ENCODE data around the gene WNT9B. TPM values are rescaled to one million over a fixed set of nuclear protein-coding genes. Genes with fewer than 3 reads are reported as not detected.

The WNT9B gene
- polyA plus RNA-seq, 4 donors = 7.3 to 13.8 (median 10.9) TPM

DNA sequence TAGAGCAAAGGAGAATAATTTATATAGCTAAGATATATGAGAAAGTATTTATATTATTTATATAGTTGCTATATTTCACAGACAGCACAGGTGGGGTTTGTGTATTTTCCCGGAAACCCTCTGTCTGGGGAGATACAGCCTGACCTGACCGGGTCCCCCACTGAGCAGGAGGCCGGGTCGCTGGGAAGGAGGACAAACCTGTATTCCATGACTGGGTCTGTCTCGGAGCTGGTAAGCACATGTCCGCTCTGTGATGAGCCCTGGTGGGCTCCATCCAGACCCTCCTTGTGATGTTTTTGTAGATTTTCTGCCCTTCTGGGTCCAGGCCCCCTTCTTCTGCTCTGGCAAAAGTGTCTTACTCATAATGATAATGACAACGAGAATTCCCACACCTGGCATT, 27.7 kb downstream of the WNT9B start:
- no peak for DNase-seq (ENCODE audit: low read depth in 4 of 4, low spot score in 3 of 4)

DNA sequence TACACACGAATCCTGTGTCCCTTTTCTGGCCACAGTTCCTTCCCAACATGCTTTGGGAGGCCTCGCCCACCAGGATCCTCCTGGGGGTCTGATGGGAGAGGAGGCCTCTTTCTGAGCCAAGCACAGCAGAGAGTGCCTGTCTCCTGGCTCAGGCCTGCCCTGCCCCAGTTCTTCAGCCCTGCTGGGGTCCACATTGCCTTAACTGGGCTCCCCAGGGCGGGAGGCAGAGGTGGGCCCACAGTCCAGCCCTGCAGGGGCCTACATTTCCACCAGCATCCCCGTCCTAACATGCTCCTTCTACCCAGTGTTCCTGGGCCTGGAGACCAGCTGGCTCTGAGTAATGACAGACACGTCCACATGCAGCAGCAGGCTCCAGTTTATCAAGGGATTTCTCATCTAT, 29.6 kb downstream of the WNT9B start:
- DNase-seq (ENCODE audit: low read depth in 4 of 4, low spot score in 3 of 4) = no peak

DNA sequence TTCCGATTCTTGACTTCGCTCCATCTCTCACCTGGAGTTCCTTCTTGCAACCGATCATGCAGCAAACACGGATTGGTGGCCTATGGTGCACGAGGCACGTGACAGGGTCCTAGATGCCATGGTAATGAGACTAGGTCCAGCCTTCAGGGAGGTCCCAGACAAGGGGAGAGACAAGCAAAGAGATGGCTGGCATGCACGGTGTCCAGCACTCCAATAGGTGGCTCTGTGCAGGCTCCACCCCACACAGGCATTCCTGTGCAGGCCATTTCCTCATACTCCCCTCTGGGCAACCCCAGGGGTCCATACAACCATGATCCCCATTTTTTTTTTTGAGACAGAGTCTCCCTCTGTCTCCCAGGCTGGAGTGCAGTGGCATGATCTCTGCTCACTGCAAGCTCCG, 31.3 kb downstream of the WNT9B start:
- no peak for DNase-seq (ENCODE audit: low read depth in 4 of 4, low spot score in 3 of 4)

DNA sequence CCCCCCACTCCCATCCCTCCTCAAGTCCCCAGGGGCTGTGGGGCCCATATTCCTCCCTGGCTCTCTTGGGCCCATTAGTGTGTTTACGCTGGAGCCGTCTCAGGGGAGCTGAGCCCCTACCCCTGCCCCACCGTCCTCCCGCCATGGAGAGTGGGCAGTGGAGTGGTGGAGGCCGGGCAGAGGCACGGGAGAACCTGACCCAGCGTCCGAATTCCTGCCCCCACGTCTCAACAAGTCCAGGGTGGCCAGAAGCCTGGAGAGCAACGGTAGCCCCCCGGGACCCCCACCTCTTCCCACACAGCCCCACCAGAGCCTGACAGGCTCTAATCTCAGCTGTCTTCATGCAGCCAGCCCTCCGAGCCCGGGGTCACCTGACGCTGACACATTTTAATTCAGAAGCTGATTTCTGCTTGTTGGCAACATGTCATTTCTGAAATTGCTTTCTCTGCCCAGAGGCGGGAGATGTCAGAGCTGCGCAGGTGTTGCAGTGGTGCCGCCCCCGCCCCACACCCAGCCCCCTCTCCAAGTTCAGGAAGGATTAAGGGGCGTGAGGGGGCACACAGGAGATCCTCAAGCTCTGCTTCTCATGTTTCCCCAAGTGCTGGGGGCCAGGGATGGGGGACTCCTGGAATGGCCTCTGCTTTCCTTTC, 32.6 kb downstream of the WNT9B start:
- no peak for DNase-seq (ENCODE audit: low read depth in 4 of 4, low spot score in 3 of 4)

DNA sequence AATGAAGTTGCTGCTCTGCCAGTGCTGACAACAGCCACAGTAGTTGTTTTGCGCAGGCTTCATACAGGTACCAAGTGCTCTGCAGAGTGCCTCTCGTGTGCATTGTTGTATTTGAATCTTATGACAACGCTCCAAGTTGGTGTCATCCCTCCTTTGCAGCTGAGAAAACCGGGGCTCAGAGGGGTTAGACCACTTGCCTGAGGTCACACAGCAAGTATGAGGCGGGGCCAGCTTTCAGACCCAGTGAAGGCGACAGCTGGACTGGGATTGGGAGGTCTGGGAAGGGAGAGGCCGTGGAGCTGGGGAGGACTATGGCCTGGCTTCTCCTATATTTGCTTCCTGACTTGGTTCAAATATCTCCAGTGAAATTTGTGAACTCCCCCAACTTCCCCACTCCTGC, 33.2 kb downstream of the WNT9B start:
- no peak for DNase-seq (ENCODE audit: low read depth in 4 of 4, low spot score in 3 of 4)

DNA sequence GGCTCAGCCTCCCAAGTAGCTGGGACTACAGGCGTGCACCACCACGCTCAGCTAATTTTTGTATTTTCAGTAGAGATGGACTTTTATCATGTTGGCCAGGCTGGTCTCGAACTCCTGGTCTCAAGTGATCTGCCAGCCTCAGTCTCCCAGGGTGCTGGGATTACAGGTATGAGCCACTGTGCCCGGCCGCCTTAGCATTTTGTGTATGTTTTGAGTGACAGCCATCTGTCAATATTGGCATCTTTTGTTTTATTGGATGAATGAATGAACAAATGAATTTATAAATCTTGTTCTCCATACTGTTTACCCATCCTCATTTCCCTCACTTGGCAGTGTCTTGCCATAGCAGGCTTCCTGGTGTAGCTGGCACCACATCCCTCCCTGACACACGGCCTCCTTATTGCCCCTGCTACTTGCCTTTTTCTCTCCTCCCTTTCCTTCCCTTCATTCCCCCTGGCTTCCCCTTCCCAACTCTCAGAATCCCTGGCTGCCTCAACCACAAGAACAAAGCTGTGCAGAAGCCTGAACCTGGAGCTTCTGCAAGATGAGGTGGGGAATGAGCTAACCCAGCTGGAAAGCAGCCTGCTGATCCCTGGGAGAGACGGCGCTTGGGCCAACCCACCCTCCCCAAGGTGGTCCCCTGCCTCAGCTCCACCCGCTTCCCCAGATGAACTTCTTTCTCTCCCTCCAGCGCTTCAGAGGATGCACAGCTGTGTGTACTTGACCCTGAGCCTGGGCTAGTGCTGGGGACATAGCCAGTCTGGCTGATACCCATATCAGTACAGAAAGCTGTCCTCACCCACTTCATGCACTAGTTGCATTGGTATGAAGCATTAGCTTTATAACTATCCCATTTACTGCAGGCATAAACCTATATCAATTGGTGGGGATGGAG, 34.3 kb downstream of the WNT9B start:
- DNase-seq (ENCODE audit: low read depth in 4 of 4, low spot score in 3 of 4) = no peak

DNA sequence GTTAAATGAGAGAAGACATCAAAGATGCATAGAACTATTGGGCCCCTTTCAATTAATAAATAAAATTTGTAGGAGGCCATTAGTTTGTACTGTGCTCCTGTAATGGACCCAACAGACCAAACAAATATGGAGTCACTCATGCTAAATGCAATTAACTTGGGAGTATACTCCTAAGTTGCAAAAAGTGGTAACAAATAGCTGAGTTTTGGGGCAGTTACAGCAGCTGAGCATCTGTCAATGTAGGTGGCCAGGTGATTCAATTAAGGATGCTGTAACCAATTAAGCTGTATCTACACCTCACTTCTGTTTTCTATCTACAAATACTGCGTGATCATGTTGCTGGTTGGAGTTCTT, 34.9 kb downstream of the WNT9B start:
- DNase-seq (ENCODE audit: low read depth in 4 of 4, low spot score in 3 of 4) = no peak

DNA sequence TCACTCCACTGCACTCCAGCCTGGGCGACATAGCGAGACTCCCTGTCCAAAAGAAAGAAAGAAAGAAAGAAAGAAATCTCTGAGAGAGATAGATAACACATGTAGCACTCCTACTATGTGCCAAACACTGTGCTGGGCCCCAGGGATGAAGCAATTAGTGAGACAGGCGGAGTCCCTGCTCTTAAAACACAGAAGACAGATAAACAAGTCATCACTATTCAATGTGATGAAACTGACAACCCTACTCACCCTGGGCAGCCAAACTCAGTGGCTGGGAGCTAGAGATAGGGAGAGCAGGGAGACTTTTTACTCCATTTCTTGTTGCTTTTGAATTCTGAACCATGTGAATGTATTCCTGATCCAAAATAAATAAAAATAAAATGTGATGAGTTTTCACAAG, 36.3 kb downstream of the WNT9B start:
- no peak for DNase-seq (ENCODE audit: low read depth in 4 of 4, low spot score in 3 of 4)

DNA sequence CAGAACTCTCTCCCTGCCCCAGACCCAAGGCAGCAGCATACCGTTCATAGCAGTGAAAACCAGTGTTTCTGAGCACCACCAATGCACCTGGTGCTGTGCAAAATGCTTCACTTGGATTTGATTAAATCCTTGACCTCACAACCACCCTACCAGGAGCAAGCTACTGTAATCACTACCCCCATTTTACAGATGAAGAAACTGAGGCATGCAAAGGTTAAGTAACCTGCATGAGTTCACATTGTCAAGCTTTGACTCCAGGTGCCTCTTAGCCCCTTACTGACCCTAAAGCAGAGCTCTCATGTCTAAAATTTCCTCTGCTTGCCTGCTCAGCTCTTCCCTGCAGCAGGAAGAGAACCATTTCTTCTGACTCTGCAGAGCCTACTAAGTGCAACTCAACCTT, 37.3 kb downstream of the WNT9B start:
- DNase-seq (ENCODE audit: low read depth in 4 of 4, low spot score in 3 of 4) = no peak

DNA sequence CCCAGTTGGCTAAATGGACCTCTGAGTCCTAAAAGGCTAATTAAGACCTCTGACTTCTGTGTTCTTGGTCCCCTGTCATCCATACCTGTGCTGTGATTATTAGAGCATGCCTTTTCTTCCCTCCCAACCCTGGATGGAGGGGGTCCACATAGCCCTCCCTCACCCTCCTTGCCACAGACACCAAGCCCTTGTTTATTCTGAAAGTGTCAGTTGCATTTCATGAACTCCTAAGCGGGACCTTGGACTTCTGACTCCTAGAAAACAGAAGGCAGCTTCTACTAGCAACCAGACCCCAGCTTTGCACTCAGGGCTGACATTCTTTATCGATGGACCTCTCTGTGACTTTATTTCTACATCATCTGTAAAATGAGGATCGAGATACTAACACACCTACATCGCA, 38.1 kb downstream of the WNT9B start:
- no peak for DNase-seq (ENCODE audit: low read depth in 4 of 4, low spot score in 3 of 4)

DNA sequence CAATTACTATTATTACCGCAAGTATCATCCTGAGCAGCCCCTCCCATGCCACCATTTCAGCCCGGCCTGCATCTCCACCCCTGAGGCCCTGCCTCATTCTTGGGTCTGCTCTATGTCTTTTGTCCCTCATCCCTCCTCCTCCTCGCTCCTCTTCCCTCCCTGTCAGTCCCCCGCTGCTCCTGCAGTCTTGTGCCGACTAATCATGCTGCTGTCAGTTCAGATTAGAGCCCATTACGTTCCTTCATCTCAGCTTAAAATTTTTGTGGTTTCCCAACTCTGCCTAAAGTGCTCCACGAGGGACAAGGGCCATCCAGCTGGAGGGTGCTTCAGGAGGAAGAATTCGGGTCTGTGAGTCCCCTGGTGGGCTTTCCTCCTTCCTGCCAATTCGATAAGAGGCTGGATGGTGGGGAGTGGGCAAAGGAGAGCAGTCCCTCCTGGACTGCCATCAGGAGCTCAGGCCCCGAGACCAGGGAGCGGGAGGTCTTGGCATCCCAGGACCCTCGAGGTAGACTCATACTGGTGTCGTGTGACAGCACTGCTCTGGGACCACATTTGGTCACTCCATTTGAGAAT, 38.7 kb downstream of the WNT9B start:
- DNase-seq (ENCODE audit: low read depth in 4 of 4, low spot score in 3 of 4) = no peak

DNA sequence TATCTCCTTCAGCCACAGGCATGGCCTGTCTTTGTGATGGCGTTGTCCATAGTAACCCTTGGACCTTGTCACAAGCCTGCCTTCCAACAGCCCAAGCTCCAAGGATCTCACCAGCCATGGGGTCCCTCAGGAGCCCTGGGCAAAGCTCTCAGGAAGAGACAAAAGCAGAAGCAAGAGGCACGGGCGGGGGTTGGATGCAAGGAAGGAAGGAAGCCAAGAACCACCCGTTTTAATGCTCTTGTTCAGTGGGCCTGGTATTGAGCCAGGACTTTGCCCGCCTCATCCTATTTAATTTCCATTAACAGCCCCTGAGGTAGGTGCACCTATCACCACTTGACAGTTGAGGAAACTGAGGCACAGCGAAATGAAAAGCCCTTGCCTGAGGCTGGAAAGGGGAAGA, 39.3 kb downstream of the WNT9B start:
- no peak for DNase-seq (ENCODE audit: low read depth in 4 of 4, low spot score in 3 of 4)

DNA sequence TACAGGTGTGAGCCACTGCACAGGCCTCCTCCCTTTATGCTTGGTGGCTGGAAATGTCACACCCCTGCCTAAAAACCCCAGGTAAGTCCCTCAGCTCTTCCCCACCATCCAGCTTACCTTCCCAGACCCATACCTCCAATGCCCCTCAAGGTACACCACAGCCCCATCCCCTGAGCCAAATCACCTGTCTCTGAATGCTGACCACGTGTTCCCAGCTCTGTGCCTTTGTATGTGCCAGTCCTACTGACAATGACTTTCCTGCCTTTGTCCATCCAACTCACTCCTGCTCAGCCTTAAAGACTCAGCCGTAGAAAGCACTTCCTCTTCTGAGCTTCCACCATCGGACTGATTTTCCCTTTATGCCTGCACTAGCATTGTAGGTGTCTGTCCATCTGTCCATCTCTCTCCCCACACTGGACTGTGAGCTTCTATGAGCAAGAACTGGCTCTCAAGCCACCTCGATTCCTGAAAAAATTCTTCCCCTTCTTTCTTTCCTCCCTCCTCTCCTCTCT, 40.9 kb downstream of the WNT9B start:
- DNase-seq (ENCODE audit: low read depth in 4 of 4, low spot score in 3 of 4) = no peak

DNA sequence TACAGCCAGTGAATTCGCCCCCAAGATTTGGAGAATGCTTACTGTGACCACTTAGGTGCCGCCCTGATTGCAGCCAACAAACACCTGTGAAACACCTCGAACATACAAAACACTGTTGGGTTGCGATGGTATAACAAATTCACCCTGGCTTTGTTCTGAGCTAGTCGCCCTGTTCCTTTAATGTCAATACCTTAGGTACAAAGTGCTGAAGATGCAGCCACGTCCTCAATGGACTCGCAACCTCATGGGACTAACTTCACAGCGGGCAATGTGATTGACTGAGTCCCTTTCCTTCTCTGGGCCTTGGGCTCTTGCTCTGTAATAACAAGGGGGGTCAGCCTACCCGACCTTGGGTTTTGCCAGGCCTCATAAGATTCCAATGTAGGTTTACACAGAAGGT, 42.6 kb downstream of the WNT9B start:
- no peak for DNase-seq (ENCODE audit: low read depth in 4 of 4, low spot score in 3 of 4)

DNA sequence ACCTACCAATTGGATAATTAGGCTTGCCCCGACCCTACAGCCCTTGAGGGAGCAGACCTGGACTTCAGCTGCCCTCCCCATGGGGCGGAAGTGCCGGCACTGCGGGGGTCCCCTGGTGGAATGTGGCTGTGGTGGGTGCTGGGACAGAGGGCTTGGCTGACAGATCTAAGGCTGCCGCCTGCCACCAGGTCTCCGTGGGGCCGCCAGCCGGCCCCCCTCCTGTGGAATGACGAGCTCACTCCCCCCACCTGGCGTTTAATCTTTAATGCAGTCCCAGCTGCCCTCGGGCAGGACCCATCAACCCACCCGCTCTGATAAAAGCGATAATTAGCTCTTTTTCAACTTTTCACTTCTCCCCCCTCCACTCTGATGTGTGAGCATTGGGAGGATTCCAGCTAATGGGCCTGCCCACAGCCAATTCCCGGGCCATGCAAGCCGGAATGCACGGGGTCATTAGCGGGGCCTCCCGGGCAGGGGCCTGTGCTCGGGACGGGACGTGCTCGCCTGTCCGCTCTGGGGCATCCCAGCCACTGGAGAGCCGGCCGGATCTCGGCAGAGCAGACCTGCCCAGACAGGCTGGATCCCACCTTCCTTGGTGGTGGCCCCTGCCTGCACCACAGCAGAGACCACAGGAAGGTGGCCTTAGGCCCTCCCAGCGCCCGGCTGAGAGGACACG, 43.2 kb downstream of the WNT9B start:
- peak in 1 of 4 donors; percentile 31 for DNase-seq (ENCODE audit: low read depth in 4 of 4, low spot score in 3 of 4)

DNA sequence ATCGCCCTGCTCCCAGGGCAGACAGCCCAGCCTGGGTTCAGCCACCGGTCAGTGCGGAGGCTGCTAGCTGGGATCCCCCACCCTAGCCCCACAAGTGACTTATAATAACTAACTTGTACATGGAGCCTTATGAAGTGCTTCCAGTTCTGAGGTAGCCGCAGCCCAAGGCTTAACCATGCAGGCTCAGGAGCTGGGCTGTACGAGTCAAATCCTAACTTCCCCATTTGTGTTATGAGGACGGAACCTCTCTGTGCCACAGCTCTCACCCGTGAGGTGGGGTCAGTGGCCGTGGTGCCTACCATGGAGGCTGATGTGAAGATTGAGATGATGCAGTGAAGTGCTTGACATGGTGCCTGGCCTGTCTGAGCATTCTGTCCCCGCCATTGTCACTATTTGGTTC, 43.8 kb downstream of the WNT9B start:
- DNase-seq (ENCODE audit: low read depth in 4 of 4, low spot score in 3 of 4) = no peak

DNA sequence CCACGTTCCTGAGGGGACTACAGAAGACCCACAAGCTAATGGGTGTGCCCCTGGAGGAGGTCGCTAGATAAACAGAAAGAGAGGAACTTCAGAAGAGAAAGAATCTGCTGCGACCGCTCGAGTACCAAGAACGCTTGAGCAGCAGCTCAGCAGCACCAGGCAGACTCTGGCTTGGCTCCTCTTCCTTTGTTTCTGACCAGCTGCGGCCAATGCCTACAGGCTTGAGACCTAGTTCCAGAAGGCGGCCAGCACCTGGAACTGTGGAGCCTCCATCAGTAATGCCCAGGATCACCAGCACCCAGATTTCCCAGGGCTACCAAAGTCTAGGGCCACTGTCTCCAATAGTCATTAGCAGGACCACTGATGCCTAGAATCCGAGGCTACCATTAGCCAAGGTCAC, 45.6 kb downstream of the WNT9B start:
- no peak for DNase-seq (ENCODE audit: low read depth in 4 of 4, low spot score in 3 of 4)

DNA sequence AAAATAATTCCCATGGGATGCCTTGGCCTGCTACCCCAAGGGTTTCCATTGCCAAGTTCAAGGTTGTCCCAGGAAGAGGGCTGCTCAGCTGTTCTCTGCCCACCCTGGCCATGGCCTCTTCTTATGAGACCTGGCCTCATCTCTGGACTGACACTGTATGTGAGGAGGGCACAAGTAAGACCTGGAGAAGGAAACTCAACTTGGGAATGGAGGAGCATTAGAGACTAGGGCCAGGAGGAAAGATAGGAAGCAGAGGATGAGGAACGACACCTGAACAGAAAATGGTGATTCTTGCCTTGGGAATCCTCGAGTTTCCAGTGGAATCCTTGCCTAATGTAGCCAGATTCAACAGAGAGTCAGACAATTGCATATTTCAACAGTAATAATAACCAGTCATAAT, 47.0 kb downstream of the WNT9B start:
- no peak for DNase-seq (ENCODE audit: low read depth in 4 of 4, low spot score in 3 of 4)

DNA sequence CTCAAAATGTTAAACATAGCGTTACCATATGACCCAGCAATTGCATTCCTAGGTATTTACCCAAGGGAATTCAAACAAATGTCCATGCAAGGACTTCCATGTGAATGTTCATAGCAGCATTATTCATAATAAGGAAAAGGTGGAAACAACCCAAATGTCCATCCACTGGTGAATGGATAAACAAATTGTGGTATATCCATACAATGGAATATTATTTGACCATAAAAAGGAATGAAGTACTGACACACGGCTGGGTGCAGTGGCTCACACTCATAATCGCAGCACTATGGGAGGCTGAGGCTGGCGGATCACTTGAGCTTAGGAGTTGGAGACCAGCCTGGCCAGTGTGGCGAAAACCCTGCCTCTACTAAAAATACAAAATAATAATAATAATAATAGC, 47.5 kb downstream of the WNT9B start:
- no peak for DNase-seq (ENCODE audit: low read depth in 4 of 4, low spot score in 3 of 4)

DNA sequence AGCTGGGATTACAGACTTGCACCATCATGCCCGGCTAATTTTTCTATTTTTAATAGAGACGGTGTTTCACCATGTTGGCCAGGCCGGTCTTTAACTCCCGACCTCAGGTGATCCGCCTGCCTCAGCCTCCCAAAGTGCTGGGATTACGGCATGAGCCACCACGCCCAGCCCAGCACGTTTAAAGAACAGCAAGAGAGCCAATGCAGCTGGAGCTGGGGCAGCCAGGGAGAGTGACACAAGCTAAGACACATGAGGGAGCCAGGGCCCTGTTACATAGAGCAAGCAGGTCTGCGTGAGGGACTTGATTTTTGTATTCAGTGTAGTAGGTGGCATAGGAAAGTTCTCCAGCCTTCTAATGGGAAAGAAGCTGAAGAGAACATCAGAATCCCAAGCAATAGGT, 49.9 kb downstream of the WNT9B start:
- no peak for DNase-seq (ENCODE audit: low read depth in 4 of 4, low spot score in 3 of 4)

All from right renal pelvis (tissue), 4 donors.